Memory B cell (primary cell): ENCODE results near the gene PSD2.
A peak's percentile ranks its signal among the peaks of the same experiment; 100 is the strongest.

Experiments used
- ATAC-seq: fragments of 150-1000 bp; cut with Tn5 transposase; 2 replicates; pipeline ENCODE4 v1.10.0; 2021; ENCODE audit warnings: low read depth, mild to moderate bottlenecking, moderate library complexity
- DNase-seq, 2 donors: peaks; one replicate each; pipeline ENCODE4 v3.0.0; 2022; ENCODE audit warnings: low spot score in 2 of 2
- H3K27ac Mint-ChIP-seq: one replicate; pipeline ENCODE4 v1.8.0; 2022; ENCODE audit warnings: mild to moderate bottlenecking, moderate library complexity, mixed read lengths
- H3K27me3 Mint-ChIP-seq: one replicate; pipeline ENCODE4 v1.8.0; 2022; ENCODE audit warnings: mixed read lengths
- H3K36me3 Mint-ChIP-seq: one replicate; pipeline ENCODE4 v1.8.0; 2022; ENCODE audit warnings: mild to moderate bottlenecking, mixed read lengths
- H3K4me1 Mint-ChIP-seq: one replicate; pipeline ENCODE4 v1.8.0; 2022; ENCODE audit warnings: mixed read lengths
- H3K4me3 Mint-ChIP-seq: one replicate; pipeline ENCODE4 v1.8.0; 2022; ENCODE audit warnings: mild to moderate bottlenecking, moderate library complexity, mixed read lengths
- H3K9me3 Mint-ChIP-seq: one replicate; pipeline ENCODE4 v1.8.0; 2022; ENCODE audit warnings: mixed read lengths

PSD2 gene

GRCh38 chr5:139770722-139771121 lies 24.9 kb upstream of the PSD2 start:
- ATAC-seq (no peak), DNase-seq (no peak)
- no peaks in the 10 kb centered on the region for H3K36me3 Mint-ChIP-seq
- H3K27ac Mint-ChIP-seq: no peak overlapping the region
- H3K4me1 Mint-ChIP-seq: peaks cover 13% of the 10 kb centered on the region
- H3K27me3 Mint-ChIP-seq: peaks cover 8% of the 10 kb centered on the region
- no peaks in the 10 kb centered on the region for H3K9me3 Mint-ChIP-seq
- no peak overlapping the region for H3K4me3 Mint-ChIP-seq

- no peak for ATAC-seq
- Mint-ChIP-seq H3K4me1 (peaks cover 9% of the 10 kb centered on the region), H3K36me3 (no peaks in the 10 kb centered on the region), H3K4me3 (no peak overlapping the region), H3K27ac (no peak overlapping the region), H3K27me3 (peaks cover 8% of the 10 kb centered on the region), H3K9me3 (no peaks in the 10 kb centered on the region)
- DNase-seq: no peak
Measured at GRCh38 chr5:139772089-139772791, 23.4 kb upstream of the PSD2 start.

GRCh38 chr5:139772927-139773690 lies 22.5 kb upstream of the PSD2 start:
- H3K27ac Mint-ChIP-seq: no peak overlapping the region
- peaks cover 9% of the 10 kb centered on the region for H3K4me1 Mint-ChIP-seq
- no peaks in the 10 kb centered on the region for H3K9me3 Mint-ChIP-seq
- no peak for DNase-seq
- no peaks in the 10 kb centered on the region for H3K36me3 Mint-ChIP-seq
- no peak overlapping the region for H3K4me3 Mint-ChIP-seq
- peaks cover 8% of the 10 kb centered on the region for H3K27me3 Mint-ChIP-seq
- no peak for ATAC-seq

GRCh38 chr5:139774980-139775661 lies 20.5 kb upstream of the PSD2 start:
- Mint-ChIP-seq H3K4me1 (peaks cover 9% of the 10 kb centered on the region), H3K36me3 (no peaks in the 10 kb centered on the region), H3K27ac (peak overlapping the region; percentile 65), H3K9me3 (no peaks in the 10 kb centered on the region), H3K27me3 (peaks cover 6% of the 10 kb centered on the region), H3K4me3 (peak overlapping the region; percentile 47)
- peak; percentile 86 to 94 for DNase-seq
- ATAC-seq: peak; percentile 88

GRCh38 chr5:139775872-139776271 lies 19.7 kb upstream of the PSD2 start:
- H3K27me3 Mint-ChIP-seq: peaks cover 6% of the 10 kb centered on the region
- H3K27ac Mint-ChIP-seq: no peak overlapping the region
- peaks cover 9% of the 10 kb centered on the region for H3K4me1 Mint-ChIP-seq
- no peak for DNase-seq
- no peak for ATAC-seq
- no peaks in the 10 kb centered on the region for H3K36me3 Mint-ChIP-seq
- no peak overlapping the region for H3K4me3 Mint-ChIP-seq
- no peaks in the 10 kb centered on the region for H3K9me3 Mint-ChIP-seq

GRCh38 chr5:139776861-139777260 lies 18.7 kb upstream of the PSD2 start:
- Mint-ChIP-seq H3K27me3 (peaks cover 6% of the 10 kb centered on the region), H3K27ac (no peak overlapping the region), H3K4me1 (peaks cover 9% of the 10 kb centered on the region), H3K9me3 (no peaks in the 10 kb centered on the region), H3K4me3 (no peak overlapping the region), H3K36me3 (no peaks in the 10 kb centered on the region)
- ATAC-seq (no peak), DNase-seq (no peak)

- DNase-seq (no peak), ATAC-seq (no peak)
- Mint-ChIP-seq H3K4me3 (no peak overlapping the region), H3K36me3 (peaks cover 1% of the 10 kb centered on the region), H3K9me3 (no peaks in the 10 kb centered on the region), H3K4me1 (no peaks in the 10 kb centered on the region), H3K27me3 (peaks cover 12% of the 10 kb centered on the region), H3K27ac (no peak overlapping the region)
Measured at GRCh38 chr5:139783436-139783965, 12.1 kb upstream of the PSD2 start.

GRCh38 chr5:139784488-139784887 lies 11.1 kb upstream of the PSD2 start:
- DNase-seq: no peak
- Mint-ChIP-seq H3K27me3 (peaks cover 12% of the 10 kb centered on the region), H3K4me3 (no peak overlapping the region), H3K27ac (no peak overlapping the region), H3K36me3 (peaks cover 1% of the 10 kb centered on the region), H3K4me1 (no peaks in the 10 kb centered on the region), H3K9me3 (no peaks in the 10 kb centered on the region)
- ATAC-seq: no peak

GRCh38 chr5:139787257-139787567 lies 8.4 kb upstream of the PSD2 start:
- Mint-ChIP-seq H3K36me3 (peaks cover 1% of the 10 kb centered on the region), H3K27me3 (peaks cover 15% of the 10 kb centered on the region), H3K4me3 (peak overlapping the region; percentile 76), H3K27ac (no peak overlapping the region), H3K4me1 (peaks cover 3% of the 10 kb centered on the region), H3K9me3 (no peaks in the 10 kb centered on the region)
- DNase-seq (peak in 1 of 2 donors; percentile 30), ATAC-seq (no peak)

GRCh38 chr5:139787568-139788293 lies 7.9 kb upstream of the PSD2 start:
- ATAC-seq (peak; percentile 85), DNase-seq (peak; percentile 92 to 98)
- peaks cover 3% of the 10 kb centered on the region for H3K4me1 Mint-ChIP-seq
- H3K27ac Mint-ChIP-seq: no peak overlapping the region
- peak overlapping the region; percentile 76 for H3K4me3 Mint-ChIP-seq
- no peaks in the 10 kb centered on the region for H3K9me3 Mint-ChIP-seq
- peaks cover 18% of the 10 kb centered on the region for H3K27me3 Mint-ChIP-seq
- H3K36me3 Mint-ChIP-seq: peaks cover 1% of the 10 kb centered on the region

GRCh38 chr5:139788294-139788910 lies 7.2 kb upstream of the PSD2 start:
- ATAC-seq (no peak), DNase-seq (no peak)
- peaks cover 19% of the 10 kb centered on the region for H3K27me3 Mint-ChIP-seq
- H3K27ac Mint-ChIP-seq: no peak overlapping the region
- H3K36me3 Mint-ChIP-seq: peaks cover 1% of the 10 kb centered on the region
- no peaks in the 10 kb centered on the region for H3K9me3 Mint-ChIP-seq
- peaks cover 3% of the 10 kb centered on the region for H3K4me1 Mint-ChIP-seq
- peak overlapping the region; percentile 64 for H3K4me3 Mint-ChIP-seq

- Mint-ChIP-seq H3K4me3 (peak overlapping the region; percentile 64), H3K27ac (no peak overlapping the region), H3K36me3 (peaks cover 1% of the 10 kb centered on the region), H3K27me3 (peaks cover 21% of the 10 kb centered on the region), H3K4me1 (peaks cover 3% of the 10 kb centered on the region), H3K9me3 (no peaks in the 10 kb centered on the region)
- no peak for DNase-seq
- ATAC-seq: no peak
Measured at GRCh38 chr5:139789116-139789844, 6.3 kb upstream of the PSD2 start.

GRCh38 chr5:139789845-139790189 lies 5.8 kb upstream of the PSD2 start:
- ATAC-seq (no peak), DNase-seq (no peak)
- Mint-ChIP-seq H3K4me1 (peaks cover 3% of the 10 kb centered on the region), H3K9me3 (no peaks in the 10 kb centered on the region), H3K36me3 (no peaks in the 10 kb centered on the region), H3K27ac (no peak overlapping the region), H3K27me3 (peaks cover 20% of the 10 kb centered on the region), H3K4me3 (no peak overlapping the region)
